TTC549 (cell line): ENCODE results near the gene DYRK1B.

ENCODE experiments used
- FAIRE-seq: peaks from 2 replicates; lab custom pipeline; 2012; peaks lifted over from hg19 to GRCh38; lab: Jason Lieb, UNC

DYRK1B gene

GRCh38 chr19:39858541-39858940 lies 24.6 kb upstream of the DYRK1B start:
- no peak for FAIRE-seq

- no peak for FAIRE-seq
Observed at GRCh38 chr19:39852882-39853281, 18.9 kb upstream of the DYRK1B start.

- no peak for FAIRE-seq
Observed at GRCh38 chr19:39850892-39851291, 16.9 kb upstream of the DYRK1B start.

GRCh38 chr19:39848392-39848791 lies 14.4 kb upstream of the DYRK1B start:
- no peak for FAIRE-seq

GRCh38 chr19:39847525-39847924 lies 13.6 kb upstream of the DYRK1B start:
- no peak for FAIRE-seq

- no peak for FAIRE-seq
Observed at GRCh38 chr19:39846678-39847486, 12.9 kb upstream of the DYRK1B start.

- FAIRE-seq: no peak
Observed at GRCh38 chr19:39845933-39846677, 12.1 kb upstream of the DYRK1B start, which contains the start of gene FBL. TSS of gene FBL (minus strand) at chr19:39846379. CDS start at chr19:39846300, 79 bp downstream.

GRCh38 chr19:39845584-39845932 lies 11.6 kb upstream of the DYRK1B start:
- no peak for FAIRE-seq

GRCh38 chr19:39845172-39845571 lies 11.2 kb upstream of the DYRK1B start:
- no peak for FAIRE-seq

- peak; percentile 87 for FAIRE-seq
Observed at GRCh38 chr19:39843919-39844793, 10.2 kb upstream of the DYRK1B start.

GRCh38 chr19:39842693-39843435 lies 8.9 kb upstream of the DYRK1B start:
- FAIRE-seq: no peak

- no peak for FAIRE-seq
Observed at GRCh38 chr19:39841041-39841440, 7.1 kb upstream of the DYRK1B start.

GRCh38 chr19:39840492-39840891 lies 6.5 kb upstream of the DYRK1B start:
- FAIRE-seq: no peak

- no peak for FAIRE-seq
Observed at GRCh38 chr19:39839678-39840327, 5.8 kb upstream of the DYRK1B start.

GRCh38 chr19:39838569-39838968 lies 4.6 kb upstream of the DYRK1B start:
- FAIRE-seq: no peak

- FAIRE-seq: no peak
Observed at GRCh38 chr19:39837978-39838377, 4.0 kb upstream of the DYRK1B start.

GRCh38 chr19:39834287-39834841 lies 402 bp upstream of the DYRK1B start:
- FAIRE-seq: no peak

GRCh38 chr19:39833160-39833463 lies 850 bp downstream of the DYRK1B start:
- no peak for FAIRE-seq

GRCh38 chr19:39832341-39833083 lies 1.4 kb downstream of the DYRK1B start:
- FAIRE-seq: no peak

- FAIRE-seq: no peak
Observed at GRCh38 chr19:39831679-39832078, 2.3 kb downstream of the DYRK1B start.

- FAIRE-seq: no peak
Observed at GRCh38 chr19:39830847-39831246, 3.1 kb downstream of the DYRK1B start.
